ENCODE data around the gene HOXB6. TPM values are rescaled to one million over a fixed set of nuclear protein-coding genes. Genes with fewer than 3 reads are reported as not detected.
A peak's percentile ranks its signal among the peaks of the same experiment; 100 is the strongest.

Gene HOXB6
- total RNA-seq, 2 experiments from 2014 or later = 0.60 to 0.68 TPM

- H3K4me1 Mint-ChIP-seq = peaks cover 54% of the 10 kb centered on the region
- no peak for DNase-seq
- H3K27me3 Mint-ChIP-seq = peaks cover 84% of the 10 kb centered on the region
- peak within 1 kb of the TSS; percentile 62 for H3K27ac Mint-ChIP-seq
- H3K4me3 Mint-ChIP-seq = peak within 1 kb of the TSS; percentile 35
- H3K36me3 Mint-ChIP-seq (ENCODE audit: low read depth) = peaks cover 9% of the 10 kb centered on the region
- ChIA-PET CTCF (interaction anchor here (0.8 to 1.3 kb wide), 7 partner anchors 21 to 353 kb away, joined by 3 to 5 read pairs (median 3); partner anchors contain the start of genes HOXB5 and PRAC2), POLR2A (interaction anchor here (0.8 to 1.4 kb wide), 5 partner anchors 8 to 22 kb away, joined by 3 to 5 read pairs (median 3); no protein-coding TSS in a partner anchor)
- H3K9me3 Mint-ChIP-seq = no peaks in the 10 kb centered on the region
These were observed 10.5 kb upstream of the HOXB6 start, which contains the start of gene HOXB8 for GRCh38 chr17:48615047-48615962. Gene HOXB8, minus strand, starts transcription at chr17:48615292. Its CDS starts 588 bp downstream, at chr17:48614704.

GRCh38 chr17:48613862-48614694, 9.3 kb upstream of the HOXB6 start:
- H3K9me3 Mint-ChIP-seq = no peaks in the 10 kb centered on the region
- CTCF ChIA-PET = interaction anchor here (0.6 to 2.4 kb wide), 10 partner anchors 8 to 587 kb away, joined by 3 to 9 read pairs (median 4); partner anchors contain the start of genes HOXB5, HOXB9 and PRAC2
- POLR2A ChIA-PET = interaction anchor here (0.8 to 1.9 kb wide), 4 partner anchors 11 to 110 kb away, joined by 3 to 7 read pairs (median 4); partner anchors contain the start of gene HOXB5
- DNase-seq = no peak
- peak overlapping the region; percentile 35 for H3K4me3 Mint-ChIP-seq
- H3K36me3 Mint-ChIP-seq (ENCODE audit: low read depth) = peaks cover 9% of the 10 kb centered on the region
- H3K27ac Mint-ChIP-seq = no peak overlapping the region
- peaks cover 54% of the 10 kb centered on the region for H3K4me1 Mint-ChIP-seq
- H3K27me3 Mint-ChIP-seq = peaks cover 80% of the 10 kb centered on the region

DNA sequence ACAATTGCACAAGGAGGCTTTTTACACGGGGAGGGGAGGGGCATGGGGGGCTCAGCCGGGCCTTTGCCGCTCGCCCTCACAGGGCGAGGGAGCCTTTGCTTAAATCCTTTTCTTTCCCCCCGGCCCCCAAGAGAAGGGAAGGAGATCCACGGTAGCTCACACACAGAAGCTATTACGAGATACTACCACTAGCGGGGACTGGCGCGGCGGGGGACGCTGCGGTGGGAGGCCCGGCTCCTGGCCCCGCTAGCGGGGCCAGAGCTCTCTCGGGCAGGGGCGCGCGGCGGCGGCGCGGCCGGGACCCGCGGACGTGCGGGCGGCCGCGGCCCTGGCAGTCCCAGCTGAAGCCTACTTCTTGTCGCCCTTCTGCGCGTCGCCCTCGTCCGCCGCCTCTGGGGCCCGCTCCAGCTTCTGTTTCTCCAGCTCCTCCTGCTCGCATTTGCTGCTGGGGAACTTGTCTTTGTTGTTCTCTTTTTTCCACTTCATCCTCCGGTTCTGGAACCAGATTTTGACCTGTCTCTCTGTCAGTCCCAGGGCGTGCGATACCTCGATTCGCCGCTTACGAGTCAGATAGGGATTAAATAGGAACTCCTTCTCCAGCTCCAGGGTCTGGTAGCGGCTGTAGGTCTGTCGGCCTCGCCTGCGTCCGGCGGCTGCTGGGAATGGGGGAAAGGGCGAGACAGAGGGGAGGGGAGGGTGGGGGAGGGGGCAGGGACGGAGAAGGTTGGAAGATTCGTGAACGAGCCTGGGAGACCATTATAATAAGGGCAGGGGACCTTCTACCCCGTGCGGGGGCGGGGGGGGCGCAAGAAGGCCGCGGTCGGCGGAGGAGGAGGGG, 8.3 kb upstream of the HOXB6 start:
- ChIA-PET POLR2A (interaction anchor here (0.9 to 1.9 kb wide), 4 partner anchors 13 to 348 kb away, joined by 3 to 7 read pairs (median 4); partner anchors contain the start of genes HOXB5 and HOXB9), CTCF (interaction anchor here (0.8 to 2.4 kb wide), 17 partner anchors 9 to 586 kb away, joined by 3 to 9 read pairs (median 4); partner anchors contain the start of genes HOXB5, HOXB9 and PRAC2)
- Mint-ChIP-seq H3K4me1 (peaks cover 48% of the 10 kb centered on the region), H3K27ac (no peak overlapping the region), H3K9me3 (no peaks in the 10 kb centered on the region), H3K4me3 (peak overlapping the region; percentile 65), H3K27me3 (peaks cover 79% of the 10 kb centered on the region), H3K36me3 (ENCODE audit: low read depth) (peaks cover 11% of the 10 kb centered on the region)
- peak; percentile 54 for DNase-seq

DNA sequence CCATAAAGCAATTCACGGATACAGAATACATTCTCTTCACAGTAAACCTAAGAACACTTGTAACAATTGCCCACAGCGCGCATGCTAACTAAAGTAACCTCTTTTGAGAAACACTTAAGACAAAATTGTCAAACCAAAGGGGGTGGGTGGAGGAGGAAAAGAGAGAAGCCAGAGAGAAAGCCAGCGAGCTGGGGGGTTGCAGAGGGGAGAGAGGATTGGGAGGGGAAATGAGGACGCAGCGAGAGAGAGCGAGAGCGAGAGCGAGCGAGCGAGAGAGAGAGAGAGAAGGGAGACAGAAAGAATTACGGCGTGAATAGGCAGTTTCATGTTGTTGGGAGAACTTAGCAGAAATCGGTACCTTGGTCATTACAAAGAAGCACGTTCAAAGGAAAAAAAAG, 7.7 kb upstream of the HOXB6 start:
- peaks cover 47% of the 10 kb centered on the region for H3K4me1 Mint-ChIP-seq
- peaks cover 77% of the 10 kb centered on the region for H3K27me3 Mint-ChIP-seq
- ChIA-PET POLR2A (interaction anchor here (0.9 to 1.9 kb wide), 4 partner anchors 14 to 347 kb away, joined by 3 to 7 read pairs (median 4); partner anchors contain the start of genes HOXB5 and HOXB9), CTCF (interaction anchor here (0.8 to 2.4 kb wide), 15 partner anchors 9 to 532 kb away, joined by 3 to 9 read pairs (median 4); partner anchors contain the start of genes HOXB5, HOXB9 and PRAC2)
- H3K36me3 Mint-ChIP-seq (ENCODE audit: low read depth) = peaks cover 11% of the 10 kb centered on the region
- H3K4me3 Mint-ChIP-seq = peak overlapping the region; percentile 62
- no peak for DNase-seq
- H3K9me3 Mint-ChIP-seq = no peaks in the 10 kb centered on the region
- H3K27ac Mint-ChIP-seq = no peak overlapping the region

DNA sequence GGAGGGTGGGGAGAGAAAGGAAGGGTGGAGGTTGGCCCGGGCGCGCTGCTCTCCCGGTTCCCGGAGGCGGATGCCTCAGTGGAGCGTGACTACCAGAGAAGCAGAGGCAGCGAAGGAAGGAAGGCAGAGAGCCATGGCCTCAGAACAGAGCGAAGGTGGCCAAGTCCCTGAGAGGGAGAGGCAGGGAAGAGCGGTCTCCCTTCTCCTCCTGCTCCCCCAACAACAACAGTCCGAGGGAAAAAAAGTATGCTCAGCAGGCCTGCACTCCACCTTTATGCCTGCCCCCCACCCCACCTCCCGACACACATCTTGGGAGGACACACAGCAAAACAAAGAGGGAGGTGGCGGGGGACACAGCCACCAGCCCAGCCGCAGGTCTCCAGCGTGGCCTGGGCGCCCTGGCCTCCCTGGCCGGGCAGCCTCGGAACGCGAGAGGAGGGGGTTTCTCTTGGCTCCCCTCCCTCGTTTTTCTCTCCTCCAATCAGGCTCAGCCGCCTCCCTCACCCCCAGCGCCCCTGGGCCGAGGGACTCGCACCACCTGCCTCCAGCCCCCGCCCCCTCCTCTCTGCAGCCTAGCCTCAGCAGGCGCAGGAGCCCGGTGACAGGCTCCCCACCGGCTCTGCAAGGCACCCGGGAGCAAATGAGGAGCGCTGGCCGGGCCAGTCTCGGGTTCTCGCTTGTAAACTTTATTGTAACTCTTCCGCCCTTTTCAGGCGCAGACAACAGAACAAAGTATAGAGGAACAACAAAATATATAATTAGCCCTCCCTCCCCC, 7.1 kb upstream of the HOXB6 start:
- Mint-ChIP-seq H3K4me1 (peaks cover 41% of the 10 kb centered on the region), H3K27me3 (peaks cover 76% of the 10 kb centered on the region), H3K9me3 (no peaks in the 10 kb centered on the region), H3K4me3 (peak overlapping the region; percentile 88), H3K36me3 (ENCODE audit: low read depth) (peaks cover 11% of the 10 kb centered on the region), H3K27ac (no peak overlapping the region)
- no peak for DNase-seq
- POLR2A ChIA-PET = interaction anchor here (1.2 kb wide), 1 partner anchor 347 kb away, joined by 4 read pairs; no protein-coding TSS in a partner anchor
- CTCF ChIA-PET = no interaction called here

DNA sequence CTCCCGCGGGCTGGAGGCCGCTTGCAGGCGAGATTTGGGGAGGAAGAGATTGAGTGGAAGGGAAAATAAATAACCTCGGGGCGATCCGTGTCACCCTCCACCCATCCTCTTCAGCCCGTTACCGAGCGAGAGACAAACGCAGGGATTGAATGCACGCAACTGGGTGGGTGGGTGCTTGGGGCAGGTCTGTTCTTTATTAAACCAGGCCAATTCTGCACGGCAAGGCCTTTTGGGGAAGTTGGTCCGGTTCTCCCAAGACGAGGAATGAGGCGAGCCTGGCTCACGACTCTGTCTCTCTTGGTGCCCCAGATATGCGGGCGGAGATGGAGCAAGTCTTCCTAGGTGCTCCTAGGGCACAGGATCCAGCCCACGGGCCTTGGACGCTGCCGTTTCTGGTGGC, 6.4 kb upstream of the HOXB6 start:
- H3K9me3 Mint-ChIP-seq = no peaks in the 10 kb centered on the region
- ChIA-PET POLR2A (no interaction called here), CTCF (no interaction called here)
- peaks cover 11% of the 10 kb centered on the region for H3K36me3 Mint-ChIP-seq (ENCODE audit: low read depth)
- no peak for DNase-seq
- H3K4me3 Mint-ChIP-seq = peak overlapping the region; percentile 88
- H3K27me3 Mint-ChIP-seq = peaks cover 76% of the 10 kb centered on the region
- H3K4me1 Mint-ChIP-seq = peaks cover 39% of the 10 kb centered on the region
- peak overlapping the region; percentile 53 for H3K27ac Mint-ChIP-seq

DNA sequence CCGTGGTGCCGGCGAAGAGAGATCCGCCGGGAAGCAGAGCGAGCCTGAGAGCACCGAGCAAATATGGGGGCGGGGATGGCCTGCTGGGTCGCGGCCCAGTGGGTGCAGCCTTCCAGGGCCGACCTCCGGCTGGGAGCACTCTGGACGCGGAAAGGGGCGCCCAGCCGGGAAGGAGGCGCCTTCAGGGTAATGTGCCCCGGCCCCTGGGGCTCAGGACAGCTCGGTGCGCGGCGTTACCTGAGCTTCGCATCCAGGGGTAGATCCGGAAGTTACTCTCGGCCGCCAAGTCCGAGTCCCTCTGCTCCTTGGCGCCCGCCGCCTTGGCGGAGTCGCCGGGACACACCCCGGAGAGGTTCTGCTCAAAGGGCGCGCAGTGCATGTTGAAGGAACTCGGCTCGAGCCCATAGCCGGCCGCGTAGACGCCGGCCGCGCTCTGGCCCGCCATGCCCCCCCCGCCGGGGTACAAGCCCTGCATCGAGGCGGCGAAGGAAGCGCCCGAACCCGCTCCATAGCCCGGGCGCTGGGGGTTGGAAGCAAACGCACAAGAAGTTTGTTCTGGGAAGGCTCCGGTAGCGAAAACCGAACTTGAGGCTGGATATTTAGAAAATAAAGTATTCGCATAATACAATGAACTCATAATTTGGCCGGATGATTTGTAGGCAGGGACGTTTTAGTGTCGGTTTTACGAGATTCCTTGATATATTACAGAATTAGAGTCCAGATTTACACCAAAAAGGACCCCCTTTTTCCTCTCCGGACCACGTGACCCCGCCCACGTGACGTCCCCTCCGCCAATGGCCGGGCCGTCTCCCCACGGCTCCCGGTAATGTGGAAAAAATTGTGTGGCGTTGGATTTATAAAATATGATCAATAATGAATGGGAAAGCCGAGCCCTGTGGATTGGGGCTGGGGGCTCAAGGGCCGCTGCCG, 5.8 kb upstream of the HOXB6 start, which contains the start of gene HOXB7:
Gene HOXB7 (minus strand): TSS at position 736 of the 930 bp plus-strand sequence. CDS start 99 bp downstream, at position 637.
- peak; percentile 77 for DNase-seq
- peaks cover 74% of the 10 kb centered on the region for H3K27me3 Mint-ChIP-seq
- no peaks in the 10 kb centered on the region for H3K9me3 Mint-ChIP-seq
- peak within 1 kb of the TSS; percentile 88 for H3K4me3 Mint-ChIP-seq
- ChIA-PET POLR2A (interaction anchor here (0.8 to 1.6 kb wide), 7 partner anchors 9 to 562 kb away, joined by 3 to 10 read pairs (median 4); partner anchors contain the start of genes HOXB9 and NFE2L1), CTCF (interaction anchor here (0.7 to 1.6 kb wide), 4 partner anchors 8 to 19 kb away, joined by 3 to 10 read pairs (median 4); no protein-coding TSS in a partner anchor)
- peaks cover 8% of the 10 kb centered on the region for H3K36me3 Mint-ChIP-seq (ENCODE audit: low read depth)
- H3K27ac Mint-ChIP-seq = peak within 1 kb of the TSS; percentile 53
- peaks cover 39% of the 10 kb centered on the region for H3K4me1 Mint-ChIP-seq

- ChIA-PET CTCF (interaction anchor here (0.7 to 1.6 kb wide), 4 partner anchors 8 to 20 kb away, joined by 3 to 10 read pairs (median 4); no protein-coding TSS in a partner anchor), POLR2A (interaction anchor here (0.8 to 1.7 kb wide), 9 partner anchors 8 to 562 kb away, joined by 3 to 10 read pairs (median 4); partner anchors contain the start of genes HOXB5, HOXB9 and NFE2L1)
- Mint-ChIP-seq H3K27me3 (peaks cover 75% of the 10 kb centered on the region), H3K9me3 (no peaks in the 10 kb centered on the region), H3K4me1 (peaks cover 38% of the 10 kb centered on the region), H3K4me3 (peak overlapping the region; percentile 88), H3K36me3 (ENCODE audit: low read depth) (peaks cover 8% of the 10 kb centered on the region), H3K27ac (no peak overlapping the region)
- no peak for DNase-seq
These were observed 5.0 kb upstream of the HOXB6 start for GRCh38 chr17:48609759-48610281.

DNA sequence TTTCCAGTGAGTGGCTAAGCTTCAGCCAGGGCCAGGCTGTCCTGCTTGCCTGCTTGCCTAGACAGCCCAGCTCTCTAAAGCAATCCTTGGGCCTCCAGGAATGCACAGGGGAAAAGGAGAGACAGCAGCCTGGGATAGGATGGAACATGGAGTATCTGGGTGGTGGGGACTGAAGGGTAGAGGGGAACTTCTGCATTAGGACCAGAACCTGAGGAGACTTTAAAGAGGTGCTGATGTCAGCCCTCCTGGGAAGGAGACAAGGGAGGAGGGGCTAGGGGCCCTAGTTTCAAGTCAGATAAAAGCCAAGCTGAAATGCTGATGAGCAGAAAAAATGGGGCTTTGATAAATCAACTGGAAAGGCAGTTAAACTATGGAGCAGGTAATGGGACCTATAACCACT, 4.2 kb upstream of the HOXB6 start:
- peaks cover 8% of the 10 kb centered on the region for H3K36me3 Mint-ChIP-seq (ENCODE audit: low read depth)

DNA sequence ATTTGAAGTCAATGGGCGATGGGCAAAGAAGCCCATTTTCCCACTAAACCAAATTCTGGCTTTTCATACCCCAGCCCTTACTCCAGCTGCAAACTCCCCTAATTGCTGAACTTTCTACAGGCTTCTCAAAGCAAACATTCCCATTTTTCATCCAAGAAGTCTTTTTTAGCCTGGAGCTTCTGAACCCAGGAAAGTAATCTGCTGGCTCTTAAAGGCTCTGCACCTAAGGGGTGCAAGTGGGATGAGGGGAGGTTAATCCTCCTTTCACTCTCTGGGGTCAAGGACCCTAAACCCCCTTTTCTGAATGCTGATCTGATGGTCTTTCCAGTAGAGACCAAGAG, 3.7 kb upstream of the HOXB6 start:
- Mint-ChIP-seq H3K27ac (no peak overlapping the region), H3K27me3 (peaks cover 77% of the 10 kb centered on the region), H3K4me3 (no peak overlapping the region), H3K9me3 (no peaks in the 10 kb centered on the region), H3K36me3 (ENCODE audit: low read depth) (peaks cover 8% of the 10 kb centered on the region), H3K4me1 (peaks cover 36% of the 10 kb centered on the region)
- POLR2A ChIA-PET = interaction anchor here (1.3 to 1.7 kb wide), 4 partner anchors 10 to 28 kb away, joined by 3 to 4 read pairs (median 4); partner anchors contain the start of gene HOXB5
- CTCF ChIA-PET = interaction anchor here (0.7 to 2.1 kb wide), 3 partner anchors 15 to 583 kb away, joined by 4 to 8 read pairs (median 5); partner anchors contain the start of gene HOXB5
- DNase-seq = no peak

More for the DNA sequence above, 4.2 kb upstream of the HOXB6 start:
- no peaks in the 10 kb centered on the region for H3K9me3 Mint-ChIP-seq
- DNase-seq = no peak
- H3K4me3 Mint-ChIP-seq = peak overlapping the region; percentile 88
- peaks cover 76% of the 10 kb centered on the region for H3K27me3 Mint-ChIP-seq
- H3K27ac Mint-ChIP-seq = no peak overlapping the region
- peaks cover 38% of the 10 kb centered on the region for H3K4me1 Mint-ChIP-seq
- ChIA-PET CTCF (interaction anchor here (0.7 to 1.6 kb wide), 3 partner anchors 9 to 584 kb away, joined by 4 to 10 read pairs (median 5); no protein-coding TSS in a partner anchor), POLR2A (interaction anchor here (1.1 to 1.7 kb wide), 6 partner anchors 10 to 142 kb away, joined by 3 to 4 read pairs (median 4); partner anchors contain the start of gene HOXB5)

Measured in activated CD4-positive, alpha-beta memory T cell treated with anti-CD3 and anti-CD28 coated beads, Interleukin-2, amount 10 ng/mL, durations not matched to agents 7 days and 5 days (primary cell).